H1 (cell line): ENCODE measurements around the gene FAM210A. TPM values are rescaled to one million over a fixed set of nuclear protein-coding genes. Genes with fewer than 3 reads are reported as not detected.

Source experiments
- CTCF ChIA-PET: fragments of 300-600 bp; sonication (Branson Sonifier 250); formaldehyde crosslinking; loops from one replicate; lab custom pipeline; 2021; ENCODE audit not compliant: partially characterized antibody; lab: Charles Lee
- POLR2A ChIA-PET: fragments of 300-600 bp; sonication (Branson Sonifier 250); formaldehyde crosslinking; loops from one replicate; lab custom pipeline; 2021; ENCODE audit warnings: inconsistent platforms; ENCODE audit not compliant: partially characterized antibody; lab: Charles Lee
- DNase-seq, 2 experiments: peaks; one replicate each; pipeline versions ENCODE4 v3.0.0 to v3.0.0-alpha.2; 2010 to 2022; ENCODE audit warnings: low spot score in 2 of 2, low read depth in 1 of 2, mixed read lengths in 1 of 2
- FAIRE-seq: peaks from 2 replicates; lab custom pipeline; 2011; peaks lifted over from hg19 to GRCh38; lab: Jason Lieb, UNC
- H2AFZ ChIP-seq: 2 replicates; pipeline ENCODE4 v1.8.1; 2012; ENCODE audit warnings: low read length, inconsistent platforms
- H2AK5ac ChIP-seq: 2 replicates; pipeline ENCODE4 v1.6.1; 2013; ENCODE audit warnings: low read depth, low read length
- H2BK120ac ChIP-seq: replicated peaks from 2 replicates; pipeline ENCODE3; 2013; ENCODE audit warnings: low read depth, low read length, inconsistent platforms
- H2BK12ac ChIP-seq: 2 replicates; pipeline ENCODE4 v1.6.1; 2013; ENCODE audit warnings: low read depth, low read length
- H2BK15ac ChIP-seq: 2 replicates; pipeline ENCODE4 v1.6.1; 2013; ENCODE audit warnings: low read length
- H2BK20ac ChIP-seq: 2 replicates; pipeline ENCODE4 v1.6.1; 2013; ENCODE audit warnings: low read length
- H2BK5ac ChIP-seq: 2 replicates; pipeline ENCODE4 v1.6.1; 2013; ENCODE audit warnings: low read depth, low read length
- H3K14ac ChIP-seq: 2 replicates; pipeline ENCODE4 v1.6.1; 2013; ENCODE audit warnings: inconsistent platforms; ENCODE audit not compliant: insufficient read length
- H3K18ac ChIP-seq: 2 replicates; pipeline ENCODE4 v1.6.1; 2013; ENCODE audit warnings: low read length; ENCODE audit errors: extremely low read depth
- H3K23ac ChIP-seq: 2 replicates; pipeline ENCODE4 v1.6.1; 2013; ENCODE audit warnings: inconsistent platforms; ENCODE audit not compliant: insufficient read length
- H3K23me2 ChIP-seq: 2 replicates; pipeline ENCODE4 v1.6.1; 2013; ENCODE audit warnings: low read depth, low read length
- H3K27ac ChIP-seq: 2 replicates; pipeline ENCODE4 v1.6.1; 2011; ENCODE audit warnings: low read depth, low read length, inconsistent platforms
- H3K27me3 ChIP-seq, 4 experiments: replicated peaks in 1 of 4; 1 replicate in 1 of 4; 2 replicates in 3 of 4; pipeline versions ENCODE4 v1.6.1 to v1.8.1; 2011 to 2013; ENCODE audit warnings: low read length in 3 of 4, mild to moderate bottlenecking in 3 of 4, inconsistent platforms in 2 of 4, mixed read lengths in 2 of 4, moderate library complexity in 1 of 4; ENCODE audit not compliant: control insufficient read depth in 3 of 4, insufficient read depth in 3 of 4; ENCODE audit errors: extremely low read depth in 1 of 4
- H3K36me3 ChIP-seq, 4 experiments: 2 replicates each; pipeline versions ENCODE4 v1.6.1 to v1.8.1; 2011 to 2013; ENCODE audit warnings: mild to moderate bottlenecking in 4 of 4, low read length in 3 of 4, moderate library complexity in 2 of 4, control low read depth in 1 of 4, inconsistent platforms in 1 of 4; ENCODE audit not compliant: insufficient read depth in 4 of 4, control insufficient read depth in 2 of 4
- H3K4ac ChIP-seq: replicated peaks from 2 replicates; pipeline ENCODE3; 2013; ENCODE audit warnings: low read length, low read depth, mixed read lengths, inconsistent platforms; ENCODE audit not compliant: insufficient read length
- H3K4me1 ChIP-seq, 4 experiments: replicated peaks in 1 of 4; 1 replicate in 1 of 4; 2 replicates in 3 of 4; pipeline versions ENCODE4 v1.6.1 to v1.8.1; 2011 to 2013; ENCODE audit warnings: low read length in 3 of 4, inconsistent platforms in 2 of 4, mixed read lengths in 1 of 4; ENCODE audit not compliant: insufficient read depth in 4 of 4, control insufficient read depth in 3 of 4
- H3K4me2 ChIP-seq, 2 experiments: 2 replicates each; pipeline versions ENCODE4 v1.6.1 to v1.8.1; 2011 to 2013; ENCODE audit warnings: low read depth in 2 of 2, low read length in 2 of 2, control low read depth in 1 of 2, inconsistent platforms in 1 of 2, mild to moderate bottlenecking in 1 of 2; ENCODE audit not compliant: insufficient read depth in 1 of 2
- H3K4me3 ChIP-seq, 4 experiments: fragments of 200-600, 300-600 bp in 1 of 4; sonication (generic), shearing (Covaris generic), sonication (Bioruptor Twin) in 1 of 4; 2 replicates each; pipeline versions ENCODE4 v1.5.1 to v1.8.1; 2011 to 2016; ENCODE audit warnings: low read length in 4 of 4, low read depth in 3 of 4, control low read depth in 2 of 4, inconsistent platforms in 2 of 4, mild to moderate bottlenecking in 2 of 4, mixed read lengths in 1 of 4, moderate library complexity in 1 of 4; ENCODE audit not compliant: insufficient read depth in 2 of 4; ENCODE audit errors: extremely low read depth in 1 of 4
- H3K56ac ChIP-seq: replicated peaks from 2 replicates; pipeline ENCODE3; 2013; ENCODE audit warnings: low read depth, mild to moderate bottlenecking, mixed read lengths, low read length, inconsistent platforms; ENCODE audit not compliant: insufficient read length
- H3K79me1 ChIP-seq: 2 replicates; pipeline ENCODE4 v1.6.1; 2013; ENCODE audit warnings: low read depth, low read length, control low read depth
- H3K79me2 ChIP-seq, 2 experiments: 2 replicates each; pipeline versions ENCODE4 v1.6.1 to v1.8.1; 2012 to 2013; ENCODE audit warnings: low read length in 2 of 2, mild to moderate bottlenecking in 2 of 2, inconsistent platforms in 1 of 2; ENCODE audit not compliant: insufficient read depth in 2 of 2, control insufficient read depth in 1 of 2
- H3K9ac ChIP-seq, 4 experiments: replicated peaks in 1 of 4; 1 replicate in 1 of 4; 2 replicates in 3 of 4; pipeline versions ENCODE4 v1.6.1 to v1.8.1; 2011 to 2013; ENCODE audit warnings: low read depth in 3 of 4, low read length in 3 of 4, control low read depth in 2 of 4, mild to moderate bottlenecking in 2 of 4, moderate library complexity in 2 of 4, inconsistent platforms in 1 of 4; ENCODE audit errors: extremely low read depth in 1 of 4
- H3K9me3 ChIP-seq, 2 experiments: 2 replicates each; pipeline versions ENCODE4 v1.6.1 to v1.8.1; 2012 to 2013; ENCODE audit warnings: mild to moderate bottlenecking in 2 of 2, moderate library complexity in 2 of 2, control low read depth in 1 of 2, inconsistent platforms in 1 of 2, low read depth in 1 of 2, low read length in 1 of 2, mixed read lengths in 1 of 2; ENCODE audit not compliant: insufficient read depth in 2 of 2
- H4K20me1 ChIP-seq, 2 experiments: replicated peaks in 1 of 2; 2 replicates each; pipeline versions ENCODE3 to v1.8.1; 2011 to 2013; ENCODE audit warnings: inconsistent platforms in 2 of 2, low read length in 2 of 2, mild to moderate bottlenecking in 1 of 2; ENCODE audit not compliant: insufficient read depth in 2 of 2, control insufficient read depth in 1 of 2
- H4K5ac ChIP-seq: 2 replicates; pipeline ENCODE4 v1.6.1; 2013; ENCODE audit warnings: low read length, low read depth, mixed read lengths, inconsistent platforms; ENCODE audit not compliant: insufficient read length
- H4K8ac ChIP-seq: 2 replicates; pipeline ENCODE4 v1.8.0; 2013; ENCODE audit warnings: mild to moderate bottlenecking, moderate library complexity, low read length, inconsistent platforms; ENCODE audit not compliant: insufficient read depth; ENCODE audit errors: extremely low read depth
- H4K91ac ChIP-seq: replicated peaks from 2 replicates; pipeline ENCODE3; 2013; ENCODE audit warnings: low read length, mixed read lengths, inconsistent platforms; ENCODE audit not compliant: insufficient read length
- CBX8 ChIP-seq: fragments of 300-800, 300-1000 bp; sonication (generic); IDR thresholded peaks from 2 replicates; pipeline ENCODE4 v1.7.1; 2016; ENCODE audit warnings: low read depth, low read length, borderline replicate concordance
- CHD2 ChIP-seq: IDR thresholded peaks from 2 replicates; pipeline ENCODE4 v1.6.1; 2012; ENCODE audit warnings: low read length, improper control_type of control experiment
- CTBP2 ChIP-seq: IDR thresholded peaks from 2 replicates; pipeline ENCODE4 v1.7.0; 2011; ENCODE audit warnings: borderline replicate concordance, mild to moderate bottlenecking, moderate library complexity, mixed read lengths, low read length; ENCODE audit not compliant: insufficient read depth, insufficient read length
- E2F6 ChIP-seq: IDR thresholded peaks from 2 replicates; pipeline ENCODE4 v1.6.1; 2012; ENCODE audit warnings: inconsistent platforms
- EGR1 ChIP-seq: IDR thresholded peaks from 2 replicates; pipeline ENCODE4 v1.6.1; 2011; ENCODE audit warnings: low read depth, low read length, borderline replicate concordance
- FOSL1 ChIP-seq: IDR thresholded peaks from 2 replicates; pipeline ENCODE4 v1.6.1; 2011; ENCODE audit warnings: mild to moderate bottlenecking, low read depth, low read length, moderate library complexity; ENCODE audit not compliant: insufficient read depth
- GTF2F1 ChIP-seq: IDR thresholded peaks from 2 replicates; pipeline ENCODE4 v1.6.1; 2012; ENCODE audit warnings: low read depth, low read length, improper control_type of control experiment, borderline replicate concordance
- HDAC2 ChIP-seq, 2 experiments: fragments of 300-600 bp in 1 of 2; sonication (generic) in 1 of 2; IDR thresholded peaks; 2 replicates each; pipeline ENCODE4 v1.6.1; 2011 to 2012; ENCODE audit warnings: low read depth in 2 of 2, low read length in 2 of 2, mild to moderate bottlenecking in 2 of 2, moderate library complexity in 2 of 2, borderline replicate concordance in 1 of 2, inconsistent platforms in 1 of 2
- KDM1A ChIP-seq: fragments of 200-600, 300-600 bp; sonication (generic); IDR thresholded peaks from 2 replicates; pipeline ENCODE4 v1.7.1; 2016; ENCODE audit warnings: mild to moderate bottlenecking, low read length, borderline replicate concordance
- MAFK ChIP-seq: IDR thresholded peaks from 2 replicates; pipeline ENCODE4 v1.6.1; 2012; ENCODE audit warnings: low read depth, mild to moderate bottlenecking, improper control_type of control experiment, low read length
- RNF2 ChIP-seq: fragments of 200-900, 300-1000 bp; sonication (generic); IDR thresholded peaks from 2 replicates; pipeline ENCODE4 v1.7.1; 2016; ENCODE audit warnings: borderline replicate concordance, low read depth, mild to moderate bottlenecking, antibody characterized with exemption, low read length; ENCODE audit not compliant: poor library complexity, severe bottlenecking; ENCODE audit errors: missing control alignments
- SIN3A ChIP-seq, 2 experiments: IDR thresholded peaks in 1 of 2; conservative IDR thresholded peaks in 1 of 2; 2 replicates each; pipeline ENCODE4 v1.6.1; 2011 to 2012; ENCODE audit warnings: low read length in 2 of 2, improper control_type of control experiment in 1 of 2, low read depth in 1 of 2, mild to moderate bottlenecking in 1 of 2
- WGBS, 2 experiments: shearing (Covaris generic) in 1 of 2; methylation state at CpG; one replicate each; pipeline versions ENCODE4 v1.1.6 to v1.1.7; 2013 to 2015; ENCODE audit warnings: low lambda C conversion rate in 2 of 2, mixed read lengths in 2 of 2, inconsistent platforms in 1 of 2, low coverage in 1 of 2, missing lambda C conversion rate in 1 of 2; ENCODE audit not compliant: insufficient replicate concordance in 2 of 2, insufficient coverage in 1 of 2, insufficient read length in 1 of 2; ENCODE audit errors: extremely low coverage in 1 of 2, missing lambda C conversion rate in 1 of 2; 5-methylcytosine and 5-hydroxymethylcytosine counted together
- polyA plus RNA-seq, 7 experiments: library from polyadenylated mRNA; depleted of rRNA in 3 of 7; stranded (reverse) in 5 of 7; unstranded in 2 of 7; fragments of >200 nt in 5 of 7; fragments of 200-250 nt in 2 of 7; gene quantifications; 1 replicate in 5 of 7; 2 replicates in 1 of 7; 4 replicates in 1 of 7; pipeline versions ENCODE4 v1.2.1 to v1.2.3, GENCODE V29; 2011 to 2013; ENCODE audit warnings: missing spikeins in 2 of 7, mixed read lengths in 2 of 7
- total RNA-seq: library from RNA; stranded (reverse); fragmentation: NEBNext Ultra II Directional; extraction: Animal tissue kit (Norgen Biotek cat#: 25700); gene quantifications from 2 replicates; pipeline ENCODE4 v1.2.1, GENCODE V29; 2021

Gene FAM210A
- total and polyA plus RNA-seq, 2 of the 8 experiments (the other 6 are each of a cell fraction or from before 2014, with no cell fraction given) = 8.2 to 25.4 TPM

- Histone ChIP-seq H4K8ac (no peak overlapping the region), H3K79me1 (0 out of 2 replicates have a peak, but pooled peaks cover 2% of the 10 kb centered on the region), H2BK5ac (no peak overlapping the region), H2BK120ac (no peak overlapping the region), H3K27me3 (no peaks in the 10 kb centered on the region), H4K91ac (no peak overlapping the region), H4K5ac (no peak overlapping the region), H2BK20ac (no peak overlapping the region), H2BK15ac (no peak overlapping the region), H3K4me1 (no peaks in the 10 kb centered on the region), H3K4me2 (no peak overlapping the region), H3K56ac (no peak overlapping the region), H3K79me2 (peaks cover 0 to 9% of the 10 kb centered on the region in 2 experiments; a peak in 2 of 4 replicates), H3K9ac (no peak overlapping the region), H2AFZ (no peak overlapping the region), H2AK5ac (no peak overlapping the region), H3K23ac (no peak overlapping the region), H3K36me3 (peaks cover 0 to 3% (median 0%) of the 10 kb centered on the region in 4 experiments; a peak in 2 of 8 replicates), H3K27ac (no peak overlapping the region), H3K9me3 (peaks cover 12 to 13% of the 10 kb centered on the region in 2 experiments), H3K4me3 (no peak overlapping the region), H3K23me2 (no peaks in the 10 kb centered on the region), H2BK12ac (no peak overlapping the region), H3K4ac (no peak overlapping the region), H4K20me1 (no peaks in the 10 kb centered on the region), H3K18ac (no peak overlapping the region), H3K14ac (no peak overlapping the region)
- 95% methylated on average over 6 of the region's 6 CpGs; no CpG with 5 or more reads in 1 of the 2 experiments for WGBS, 2 experiments
- ChIA-PET POLR2A (no interaction called here), CTCF (no interaction called here)
- no peak for DNase-seq
- FAIRE-seq = no peak
- TF ChIP-seq E2F6 (no peak), CBX8 (no peak), KDM1A (no peak), RNF2 (no peak), MAFK (no peak), GTF2F1 (no peak), EGR1 (no peak), FOSL1 (no peak), HDAC2 (IDR thresholded peaks at IDR 0.05; ENCODE audit: borderline replicate concordance in 1 of 2, low read depth in 2 of 2, low read length in 2 of 2) (no peak), SIN3A (conservative IDR thresholded peaks at IDR 0.05 in 1 of 2, IDR thresholded peaks at IDR 0.05 in 1 of 2; ENCODE audit: low read depth in 1 of 2, low read length in 2 of 2) (no peak), CTBP2 (no peak), CHD2 (no peak)
Measured at GRCh38 chr18:13676471-13676870, 49.9 kb downstream of the FAM210A start.
